K562 (cell line): Measurements from ENCODE around the gene CHAC1. TPM values are rescaled to one million over a fixed set of nuclear protein-coding genes. Genes with fewer than 3 reads are reported as not detected.

Experiments used
- FIP1L1 ChIP-seq: fragments of 200-400 bp; formaldehyde crosslinking; IDR thresholded peaks from 2 replicates; pipeline ENCODE4 v1.6.1; 2018; ENCODE audit warnings: mild to moderate bottlenecking, low read depth, low read length; ENCODE audit not compliant: poor library complexity, severe bottlenecking
- KAT2B ChIP-seq: IDR thresholded peaks from one replicate; pipeline ENCODE4 v1.6.1; 2012; ENCODE audit warnings: low read depth, mild to moderate bottlenecking, control low read depth, inconsistent platforms, low read length, moderate library complexity
- MYC ChIP-seq, 2 experiments: fragments of 250-450 bp in 1 of 2; sonication (Bioruptor Pico) in 1 of 2; IDR thresholded peaks; 2 replicates each; pipeline versions ENCODE4 v1.5.1 to v1.6.1; 2012 to 2021; ENCODE audit warnings: low read depth in 2 of 2, borderline replicate concordance in 1 of 2, improper control_type of control experiment in 1 of 2, low read length in 1 of 2, mild to moderate bottlenecking in 1 of 2, moderate library complexity in 1 of 2
- POLR2AphosphoS5 ChIP-seq: IDR thresholded peaks from 2 replicates; pipeline ENCODE4 v1.6.1; 2011; ENCODE audit warnings: mild to moderate bottlenecking, low read depth, low read length, moderate library complexity; ENCODE audit not compliant: control insufficient read depth, insufficient read depth
- TOE1 ChIP-seq, 2 experiments: fragments of 450-650 bp in 1 of 2; sonication (generic) in 1 of 2; formaldehyde crosslinking in 1 of 2; IDR thresholded peaks; 2 replicates each; pipeline versions ENCODE4 v1.7.1 to v1.8.0; 2016 to 2022; ENCODE audit warnings: borderline replicate concordance in 2 of 2, mild to moderate bottlenecking in 2 of 2, antibody characterized with exemption in 1 of 2, inconsistent platforms in 1 of 2, low read depth in 1 of 2, missing genetic modification reagents in 1 of 2, moderate library complexity in 1 of 2
- ZC3H8 ChIP-seq: fragments of 450-650 bp; IDR thresholded peaks from 2 replicates; pipeline ENCODE4 v1.6.1; 2017
- polyA plus RNA-seq, 8 experiments: library from polyadenylated mRNA; depleted of rRNA in 4 of 8; stranded (reverse) in 5 of 8; unstranded in 3 of 8; fragments of >200 nt; fragmentation: Nextera tagmentation in 2 of 8; fragmentation: Illumina TruSeq in 1 of 8; extraction: Ambion mirVana in 2 of 8; extraction: Trizol in 1 of 8; gene quantifications; 2 replicates each; pipeline versions ENCODE4 v1.2.1 to v1.2.3, GENCODE V29; 2011 to 2014; ENCODE audit warnings: inconsistent platforms in 1 of 8, missing spikeins in 1 of 8
- total RNA-seq, 7 experiments: library from RNA; depleted of rRNA in 6 of 7; stranded (reverse); fragments of >200 nt in 6 of 7; fragmentation: Illumina TruSeq in 2 of 7; extraction: Trizol in 2 of 7; gene quantifications; 2 replicates each; pipeline versions ENCODE4 v1.2.1 to v1.2.3, GENCODE V29; 2011 to 2021; ENCODE audit warnings: low replicate concordance in 1 of 7
- TF ChIP-seq, protein P1 (sequence below): sonication (generic); formaldehyde crosslinking; IDR thresholded peaks from 2 replicates; pipeline ENCODE4 v1.8.0; 2022; ENCODE audit warnings: mild to moderate bottlenecking, missing genetic modification reagents
- TF ChIP-seq, protein P2 (sequence below): sonication (generic); formaldehyde crosslinking; IDR thresholded peaks from 2 replicates; pipeline ENCODE4 v1.8.1; 2023; ENCODE audit warnings: mild to moderate bottlenecking, missing genetic modification reagents
- TF ChIP-seq, protein P3 (sequence below): fragments of 450-650 bp; formaldehyde crosslinking; IDR thresholded peaks from 2 replicates; pipeline ENCODE4 v1.4.0; 2020; ENCODE audit warnings: mild to moderate bottlenecking, moderate library complexity
- TF ChIP-seq, protein P4 (sequence below): fragments of 250-450 bp; sonication (Bioruptor Pico); IDR thresholded peaks from 2 replicates; pipeline ENCODE4 v1.8.0; 2022; ENCODE audit warnings: inconsistent platforms
- TF ChIP-seq, protein P5 (sequence below): sonication (generic); formaldehyde crosslinking; IDR thresholded peaks from 2 replicates; pipeline ENCODE4 v1.8.1; 2022; ENCODE audit warnings: missing genetic modification reagents
- TF ChIP-seq, protein P6 (sequence below): fragments of 250-450 bp; sonication (Bioruptor Pico); IDR thresholded peaks from 2 replicates; pipeline ENCODE4 v1.5.0; 2021; ENCODE audit warnings: mild to moderate bottlenecking, moderate library complexity

The CHAC1 gene
- total and polyA plus RNA-seq, 9 of the 15 experiments (the other 6 are each of a cell fraction or from before 2014, with no cell fraction given), result 0.47 to 39.0 (median 7.5) TPM

DNA sequence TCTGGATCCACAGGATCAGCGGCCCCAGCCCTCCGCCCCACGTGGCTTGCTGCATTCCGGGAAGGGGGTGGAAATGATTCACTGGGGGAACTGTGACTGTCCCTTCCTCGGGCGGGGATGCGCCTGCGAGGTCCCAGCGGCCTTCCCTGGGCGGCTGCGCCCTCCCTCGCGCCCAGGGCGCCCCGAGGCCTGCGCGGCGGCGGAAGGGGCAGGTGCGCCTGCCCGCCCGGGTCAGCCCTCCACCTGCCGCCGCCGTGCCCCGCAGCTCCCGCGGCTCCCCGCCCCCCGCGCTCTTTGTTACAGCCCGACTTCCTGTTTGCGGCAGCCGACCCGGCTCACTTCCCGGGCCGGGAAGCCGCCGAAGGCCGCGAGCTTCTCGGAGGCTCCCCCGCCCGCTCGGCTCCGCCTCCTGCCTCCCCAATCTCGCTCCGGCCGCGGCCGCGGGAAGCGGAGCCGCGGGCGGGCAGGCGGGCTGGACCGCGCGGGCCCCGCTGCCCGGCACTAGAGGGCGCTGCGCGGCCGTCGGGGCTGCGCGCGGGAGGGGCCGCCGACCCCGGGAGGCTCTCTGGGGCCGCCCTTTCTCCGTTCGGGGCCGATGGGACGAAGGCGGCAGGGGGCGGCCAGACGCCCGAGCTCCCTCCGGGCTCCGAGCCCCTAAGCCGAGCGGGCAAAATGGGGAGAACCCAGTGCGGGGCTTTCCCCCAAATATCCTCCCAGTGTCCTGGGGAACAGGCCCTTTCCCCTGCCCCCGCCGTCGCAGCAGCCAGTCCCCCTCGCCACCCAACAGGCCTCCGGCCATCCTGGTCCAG lies 11.5 kb upstream of the CHAC1 start (continued):
- TF ChIP-seq TOE1 (IDR thresholded peaks at IDR 0.05; ENCODE audit: borderline replicate concordance) (no peak), TOE1 (CRISPR knock-in tag; IDR thresholded peaks at IDR 0.05; ENCODE audit: borderline replicate concordance, low read depth) (no peak), FIP1L1 (peak; percentile 61), ZC3H8 (no peak), MYC (IDR thresholded peaks at IDR 0.05; ENCODE audit: low read depth, low read length) (peak; percentile 58), MYC (CRISPR knock-in tag; IDR thresholded peaks at IDR 0.05; ENCODE audit: borderline replicate concordance, low read depth) (no peak), KAT2B (no peak), POLR2AphosphoS5 (peak; percentile 36; the same call in 1 of the 2 replicates)
- TF ChIP-seq, protein P1, sequence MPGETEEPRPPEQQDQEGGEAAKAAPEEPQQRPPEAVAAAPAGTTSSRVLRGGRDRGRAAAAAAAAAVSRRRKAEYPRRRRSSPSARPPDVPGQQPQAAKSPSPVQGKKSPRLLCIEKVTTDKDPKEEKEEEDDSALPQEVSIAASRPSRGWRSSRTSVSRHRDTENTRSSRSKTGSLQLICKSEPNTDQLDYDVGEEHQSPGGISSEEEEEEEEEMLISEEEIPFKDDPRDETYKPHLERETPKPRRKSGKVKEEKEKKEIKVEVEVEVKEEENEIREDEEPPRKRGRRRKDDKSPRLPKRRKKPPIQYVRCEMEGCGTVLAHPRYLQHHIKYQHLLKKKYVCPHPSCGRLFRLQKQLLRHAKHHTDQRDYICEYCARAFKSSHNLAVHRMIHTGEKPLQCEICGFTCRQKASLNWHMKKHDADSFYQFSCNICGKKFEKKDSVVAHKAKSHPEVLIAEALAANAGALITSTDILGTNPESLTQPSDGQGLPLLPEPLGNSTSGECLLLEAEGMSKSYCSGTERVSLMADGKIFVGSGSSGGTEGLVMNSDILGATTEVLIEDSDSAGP, result no peak
- TF ChIP-seq, protein P2, sequence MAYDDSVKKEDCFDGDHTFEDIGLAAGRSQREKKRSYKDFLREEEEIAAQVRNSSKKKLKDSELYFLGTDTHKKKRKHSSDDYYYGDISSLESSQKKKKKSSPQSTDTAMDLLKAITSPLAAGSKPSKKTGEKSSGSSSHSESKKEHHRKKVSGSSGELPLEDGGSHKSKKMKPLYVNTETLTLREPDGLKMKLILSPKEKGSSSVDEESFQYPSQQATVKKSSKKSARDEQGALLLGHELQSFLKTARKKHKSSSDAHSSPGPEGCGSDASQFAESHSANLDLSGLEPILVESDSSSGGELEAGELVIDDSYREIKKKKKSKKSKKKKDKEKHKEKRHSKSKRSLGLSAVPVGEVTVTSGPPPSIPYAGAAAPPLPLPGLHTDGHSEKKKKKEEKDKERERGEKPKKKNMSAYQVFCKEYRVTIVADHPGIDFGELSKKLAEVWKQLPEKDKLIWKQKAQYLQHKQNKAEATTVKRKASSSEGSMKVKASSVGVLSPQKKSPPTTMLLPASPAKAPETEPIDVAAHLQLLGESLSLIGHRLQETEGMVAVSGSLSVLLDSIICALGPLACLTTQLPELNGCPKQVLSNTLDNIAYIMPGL, result no peak
- TF ChIP-seq, protein P3, sequence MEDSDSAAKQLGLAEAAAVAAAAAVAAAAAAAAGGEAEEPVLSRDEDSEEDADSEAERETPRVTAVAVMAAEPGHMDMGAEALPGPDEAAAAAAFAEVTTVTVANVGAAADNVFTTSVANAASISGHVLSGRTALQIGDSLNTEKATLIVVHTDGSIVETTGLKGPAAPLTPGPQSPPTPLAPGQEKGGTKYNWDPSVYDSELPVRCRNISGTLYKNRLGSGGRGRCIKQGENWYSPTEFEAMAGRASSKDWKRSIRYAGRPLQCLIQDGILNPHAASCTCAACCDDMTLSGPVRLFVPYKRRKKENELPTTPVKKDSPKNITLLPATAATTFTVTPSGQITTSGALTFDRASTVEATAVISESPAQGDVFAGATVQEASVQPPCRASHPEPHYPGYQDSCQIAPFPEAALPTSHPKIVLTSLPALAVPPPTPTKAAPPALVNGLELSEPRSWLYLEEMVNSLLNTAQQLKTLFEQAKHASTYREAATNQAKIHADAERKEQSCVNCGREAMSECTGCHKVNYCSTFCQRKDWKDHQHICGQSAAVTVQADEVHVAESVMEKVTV, result no peak
- TF ChIP-seq, protein P4, sequence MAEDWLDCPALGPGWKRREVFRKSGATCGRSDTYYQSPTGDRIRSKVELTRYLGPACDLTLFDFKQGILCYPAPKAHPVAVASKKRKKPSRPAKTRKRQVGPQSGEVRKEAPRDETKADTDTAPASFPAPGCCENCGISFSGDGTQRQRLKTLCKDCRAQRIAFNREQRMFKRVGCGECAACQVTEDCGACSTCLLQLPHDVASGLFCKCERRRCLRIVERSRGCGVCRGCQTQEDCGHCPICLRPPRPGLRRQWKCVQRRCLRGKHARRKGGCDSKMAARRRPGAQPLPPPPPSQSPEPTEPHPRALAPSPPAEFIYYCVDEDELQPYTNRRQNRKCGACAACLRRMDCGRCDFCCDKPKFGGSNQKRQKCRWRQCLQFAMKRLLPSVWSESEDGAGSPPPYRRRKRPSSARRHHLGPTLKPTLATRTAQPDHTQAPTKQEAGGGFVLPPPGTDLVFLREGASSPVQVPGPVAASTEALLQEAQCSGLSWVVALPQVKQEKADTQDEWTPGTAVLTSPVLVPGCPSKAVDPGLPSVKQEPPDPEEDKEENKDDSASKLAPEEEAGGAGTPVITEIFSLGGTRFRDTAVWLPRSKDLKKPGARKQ (CRISPR knock-in tag), result no peak
- TF ChIP-seq, protein P5, sequence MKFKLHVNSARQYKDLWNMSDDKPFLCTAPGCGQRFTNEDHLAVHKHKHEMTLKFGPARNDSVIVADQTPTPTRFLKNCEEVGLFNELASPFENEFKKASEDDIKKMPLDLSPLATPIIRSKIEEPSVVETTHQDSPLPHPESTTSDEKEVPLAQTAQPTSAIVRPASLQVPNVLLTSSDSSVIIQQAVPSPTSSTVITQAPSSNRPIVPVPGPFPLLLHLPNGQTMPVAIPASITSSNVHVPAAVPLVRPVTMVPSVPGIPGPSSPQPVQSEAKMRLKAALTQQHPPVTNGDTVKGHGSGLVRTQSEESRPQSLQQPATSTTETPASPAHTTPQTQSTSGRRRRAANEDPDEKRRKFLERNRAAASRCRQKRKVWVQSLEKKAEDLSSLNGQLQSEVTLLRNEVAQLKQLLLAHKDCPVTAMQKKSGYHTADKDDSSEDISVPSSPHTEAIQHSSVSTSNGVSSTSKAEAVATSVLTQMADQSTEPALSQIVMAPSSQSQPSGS, result no peak
- TF ChIP-seq, protein P6, sequence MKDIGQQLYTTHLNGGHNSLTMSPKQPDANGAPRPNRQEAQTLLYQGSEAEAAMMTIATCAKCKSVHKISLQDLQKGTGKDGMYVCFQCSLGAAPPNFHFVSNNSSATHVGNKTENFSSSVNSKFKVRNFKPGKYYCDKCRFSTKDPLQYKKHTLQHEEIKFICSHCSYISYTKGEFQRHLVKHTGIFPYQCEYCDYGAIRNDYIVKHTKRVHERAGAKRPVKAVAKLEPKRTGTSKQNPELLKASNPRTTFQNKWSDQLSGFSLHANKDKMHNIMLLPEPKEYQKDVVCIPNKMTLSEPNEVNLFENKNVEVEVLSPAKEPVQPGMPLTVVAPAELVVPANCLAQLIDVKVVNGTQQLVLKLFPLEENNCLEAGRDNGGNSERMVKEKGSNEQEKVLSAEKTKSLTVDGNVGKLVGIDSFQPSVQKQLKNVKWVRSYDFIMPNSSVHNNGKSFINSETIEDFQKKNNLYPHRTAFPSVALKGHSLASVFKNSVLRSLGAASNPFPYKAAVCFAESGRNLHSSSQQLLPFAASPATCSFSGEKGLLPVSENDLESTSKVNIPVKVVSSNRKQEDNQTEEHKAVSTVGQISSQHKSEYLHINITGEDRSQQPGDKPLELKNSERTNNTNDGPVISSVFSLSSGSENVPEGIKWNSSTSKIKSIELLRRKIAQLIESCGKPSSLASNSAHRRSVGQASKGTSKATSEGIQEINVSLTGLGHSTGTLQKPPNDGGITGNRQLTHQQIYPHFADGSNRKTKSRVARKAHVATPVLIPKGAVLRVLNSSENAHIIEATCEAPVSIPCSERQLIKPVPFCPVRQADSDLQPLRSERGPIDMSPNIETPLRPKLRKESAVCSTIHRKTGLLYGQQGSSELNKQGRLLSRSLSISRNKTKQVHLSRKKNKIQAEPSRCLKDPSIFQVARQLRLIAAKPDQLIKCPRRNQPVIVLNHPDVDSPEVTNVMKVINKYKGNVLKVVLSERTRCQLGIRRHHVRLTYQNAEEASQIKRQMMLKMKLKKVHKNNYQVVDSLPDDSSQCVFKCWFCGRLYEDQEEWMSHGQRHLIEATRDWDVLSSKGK (CRISPR knock-in tag), result no peak
